Body of pancreas (tissue), 4 donors: ENCODE results near the gene ZNF423. TPM values are rescaled to one million over a fixed set of nuclear protein-coding genes. Genes with fewer than 3 reads are reported as not detected.

Experiments used
- ATAC-seq: fragments of 150-250 bp; one replicate; pipeline ENCODE4 v1.9.1; 2016
- DNase-seq, 4 donors: peaks; one replicate each; pipeline ENCODE4 v3.0.0-alpha.2; 2019
- H3K27ac ChIP-seq, 4 donors: fragments of 200-600 bp; sonication (generic); 1 replicate in 3 of 4; 2 replicates in 1 of 4; pipeline versions ENCODE4 v1.5.1 to v1.6.1; 2016 to 2019; ENCODE audit warnings: mild to moderate bottlenecking in 1 of 4, mixed read lengths in 1 of 4, moderate library complexity in 1 of 4
- H3K27me3 ChIP-seq, 2 donors: fragments of 200-600 bp; sonication (generic); one replicate each; pipeline ENCODE4 v1.6.0; 2016; ENCODE audit warnings: mild to moderate bottlenecking in 1 of 2
- H3K36me3 ChIP-seq, 2 donors: fragments of 200-600 bp; sonication (generic); replicated peaks in 1 of 2; 2 replicates each; pipeline ENCODE4 v1.5.1; 2016; ENCODE audit warnings: low read depth in 2 of 2; ENCODE audit not compliant: insufficient read depth in 1 of 2
- H3K4me1 ChIP-seq: fragments of 200-600 bp; sonication (generic); one replicate; pipeline ENCODE4 v1.6.0; 2016
- H3K4me3 ChIP-seq, 2 donors: fragments of 200-600 bp; sonication (generic); 1 replicate in 1 of 2; 2 replicates in 1 of 2; pipeline ENCODE4 v1.5.1; 2016 to 2019
- H3K9me3 ChIP-seq, 3 donors: fragments of 200-600 bp; sonication (generic); 1 replicate in 2 of 3; 2 replicates in 1 of 3; pipeline ENCODE4 v1.5.1; 2016
- POLR2A ChIP-seq, 3 donors: fragments of 450-650 bp; IDR thresholded peaks; one replicate each; pipeline ENCODE4 v1.6.1; 2016; ENCODE audit warnings: antibody characterized with exemption in 3 of 3, mild to moderate bottlenecking in 2 of 3
- WGBS, 2 donors: methylation state at CpG; one replicate each; pipeline ENCODE4 v1.1.5; 2017; 5-methylcytosine and 5-hydroxymethylcytosine counted together
- intact Hi-C: fragments of 100-400 bp; cut with DNase I; formaldehyde crosslinking; loops from one replicate; pipeline ENCODE4 v1.15.1; 2023
- total RNA-seq, 2 donors: library from RNA; depleted of rRNA; stranded (reverse); fragments of >200 nt; gene quantifications; one replicate each; pipeline ENCODE4 v1.1.0, GENCODE V29; 2016
- TF ChIP-seq, protein P1 (sequence below), 7 experiments: fragments of 450-650 bp in 4 of 7; fragments of 200-600 bp in 3 of 7; sonication (generic) in 3 of 7; IDR thresholded peaks; one replicate each; pipeline ENCODE4 v1.5.1; 2016 to 2019; ENCODE audit warnings: antibody characterized with exemption in 7 of 7

Gene ZNF423
- total RNA-seq, 2 donors from 2014 or later, result 4.2 to 9.2 TPM

DNA sequence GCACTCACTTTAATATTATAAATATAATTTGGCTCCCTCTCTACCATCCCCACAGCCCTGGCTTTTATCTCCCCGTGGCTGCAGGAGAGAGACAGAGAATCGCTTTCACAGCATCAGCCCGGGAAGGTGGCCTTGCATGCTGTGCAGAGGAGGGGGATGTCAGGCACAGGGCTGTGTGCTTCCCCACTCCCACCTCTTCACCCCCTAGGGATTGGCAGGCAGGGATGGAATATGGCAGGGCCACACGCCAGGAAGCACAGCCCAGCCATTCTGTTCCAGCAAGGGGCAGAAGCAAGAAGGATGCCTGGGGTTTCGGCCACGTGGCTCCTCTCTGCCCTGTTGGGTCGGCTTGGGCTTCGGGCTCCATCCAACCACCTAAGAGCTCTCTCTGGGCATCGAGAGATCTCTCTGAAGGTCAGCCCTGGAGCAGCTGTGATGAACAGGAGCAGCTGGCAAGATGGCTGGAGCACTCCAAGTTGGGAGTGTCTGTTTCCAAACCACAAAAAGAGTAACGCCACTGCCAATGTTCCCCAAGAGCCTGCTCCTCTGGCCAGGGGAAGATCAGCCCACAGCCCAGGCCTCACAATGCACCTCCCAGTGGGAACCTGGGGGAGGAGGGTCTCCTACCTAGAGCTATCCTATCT, 259.1 kb downstream of the ZNF423 start:
- Histone ChIP-seq H3K4me1 (no peaks in the 10 kb centered on the region), H3K36me3 (no peaks in the 10 kb centered on the region), H3K27me3 (no peaks in the 10 kb centered on the region), H3K9me3 (no peaks in the 10 kb centered on the region), H3K27ac (no peak overlapping the region), H3K4me3 (no peak overlapping the region)
- ATAC-seq (no peak), DNase-seq (no peak)
- WGBS, 2 donors, result 64 to 76% methylated on average over 5 to 10 of the region's 10 CpGs
- TF ChIP-seq, protein P1, sequence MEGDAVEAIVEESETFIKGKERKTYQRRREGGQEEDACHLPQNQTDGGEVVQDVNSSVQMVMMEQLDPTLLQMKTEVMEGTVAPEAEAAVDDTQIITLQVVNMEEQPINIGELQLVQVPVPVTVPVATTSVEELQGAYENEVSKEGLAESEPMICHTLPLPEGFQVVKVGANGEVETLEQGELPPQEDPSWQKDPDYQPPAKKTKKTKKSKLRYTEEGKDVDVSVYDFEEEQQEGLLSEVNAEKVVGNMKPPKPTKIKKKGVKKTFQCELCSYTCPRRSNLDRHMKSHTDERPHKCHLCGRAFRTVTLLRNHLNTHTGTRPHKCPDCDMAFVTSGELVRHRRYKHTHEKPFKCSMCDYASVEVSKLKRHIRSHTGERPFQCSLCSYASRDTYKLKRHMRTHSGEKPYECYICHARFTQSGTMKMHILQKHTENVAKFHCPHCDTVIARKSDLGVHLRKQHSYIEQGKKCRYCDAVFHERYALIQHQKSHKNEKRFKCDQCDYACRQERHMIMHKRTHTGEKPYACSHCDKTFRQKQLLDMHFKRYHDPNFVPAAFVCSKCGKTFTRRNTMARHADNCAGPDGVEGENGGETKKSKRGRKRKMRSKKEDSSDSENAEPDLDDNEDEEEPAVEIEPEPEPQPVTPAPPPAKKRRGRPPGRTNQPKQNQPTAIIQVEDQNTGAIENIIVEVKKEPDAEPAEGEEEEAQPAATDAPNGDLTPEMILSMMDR (IDR thresholded peaks at IDR 0.05), result no peak
- no peak for TF ChIP-seq POLR2A (IDR thresholded peaks at IDR 0.05)
- intact Hi-C loops, result no loop called here

DNA sequence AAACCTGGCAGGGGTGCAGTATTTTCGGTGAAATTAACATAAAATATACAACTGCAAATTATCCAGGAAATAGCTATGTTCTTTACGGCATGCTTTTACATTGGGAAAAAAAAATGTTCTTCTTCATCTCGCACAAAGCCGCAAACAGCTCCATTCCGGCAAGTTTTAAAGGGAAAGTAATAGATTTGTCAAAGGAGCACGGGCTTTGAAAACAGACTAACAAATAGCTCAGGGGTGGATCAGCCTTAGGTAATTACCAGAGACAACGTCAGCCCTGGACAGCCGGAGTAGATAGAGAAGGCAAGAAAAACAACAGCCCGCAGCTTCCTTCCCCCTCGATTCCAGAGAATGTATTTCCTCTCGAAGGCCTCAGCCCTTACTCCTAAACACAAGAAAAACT, 259.8 kb downstream of the ZNF423 start:
- Histone ChIP-seq H3K9me3 (no peaks in the 10 kb centered on the region), H3K36me3 (no peaks in the 10 kb centered on the region), H3K4me1 (no peaks in the 10 kb centered on the region), H3K27me3 (no peaks in the 10 kb centered on the region), H3K27ac (no peak overlapping the region), H3K4me3 (no peak overlapping the region)
- intact Hi-C loops, result no loop called here
- no peak for TF ChIP-seq POLR2A (IDR thresholded peaks at IDR 0.05)
- TF ChIP-seq, protein P1 (IDR thresholded peaks at IDR 0.05), result no peak
- ATAC-seq (no peak), DNase-seq (no peak)
- 52 to 67% methylated on average over 11 of the region's 11 CpGs for WGBS, 2 donors

DNA sequence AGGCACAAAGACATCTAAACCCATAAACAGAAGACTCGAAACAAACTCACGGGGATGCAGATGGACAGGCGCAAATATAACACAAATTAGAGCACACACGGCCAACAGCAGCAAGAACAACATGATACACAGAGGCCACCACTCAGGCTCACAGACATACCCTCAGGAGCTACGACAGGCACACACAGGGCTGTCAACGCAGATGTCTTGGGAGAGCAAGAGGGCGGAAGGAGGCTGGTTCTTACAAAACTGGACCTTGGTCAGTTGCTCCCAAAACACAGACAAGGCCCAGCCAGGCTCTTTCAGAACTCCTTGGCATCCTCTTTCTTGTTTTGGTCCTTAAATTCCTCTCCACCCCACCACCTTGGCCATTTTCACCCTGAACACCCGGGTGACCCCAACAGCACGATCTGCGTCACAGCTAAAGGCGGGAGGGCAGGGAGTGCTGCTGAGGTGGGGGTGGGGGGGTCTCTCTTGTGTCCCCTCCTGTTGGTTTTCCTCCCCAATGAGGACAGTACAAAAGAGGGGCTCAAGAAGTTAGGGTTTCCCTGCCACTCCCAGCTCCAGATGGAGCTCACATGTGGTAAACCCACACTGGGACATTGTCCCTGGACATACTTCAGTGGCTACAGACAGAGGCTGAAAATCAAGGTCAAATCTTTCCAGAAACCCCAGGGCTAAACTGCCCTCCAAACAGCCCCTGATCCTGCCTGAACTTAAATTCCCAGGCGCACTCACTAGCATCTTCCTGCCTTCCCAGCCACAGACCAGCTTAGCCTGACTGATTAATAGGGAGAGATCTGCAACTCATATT, 261.0 kb downstream of the ZNF423 start:
- DNase-seq, result no peak
- TF ChIP-seq, protein P1 (IDR thresholded peaks at IDR 0.05), result no peak
- no peak for TF ChIP-seq POLR2A (IDR thresholded peaks at IDR 0.05)
- H3K4me3 ChIP-seq, result no peak overlapping the region
- no peak overlapping the region for H3K27ac ChIP-seq
- H3K4me1 ChIP-seq, result no peaks in the 10 kb centered on the region
- no peaks in the 10 kb centered on the region for H3K9me3 ChIP-seq
- ATAC-seq, result no peak
- intact Hi-C loops, result no loop called here
- no peaks in the 10 kb centered on the region for H3K36me3 ChIP-seq
- no peaks in the 10 kb centered on the region for H3K27me3 ChIP-seq
- 86 to 87% methylated on average over 12 of the region's 12 CpGs for WGBS, 2 donors

DNA sequence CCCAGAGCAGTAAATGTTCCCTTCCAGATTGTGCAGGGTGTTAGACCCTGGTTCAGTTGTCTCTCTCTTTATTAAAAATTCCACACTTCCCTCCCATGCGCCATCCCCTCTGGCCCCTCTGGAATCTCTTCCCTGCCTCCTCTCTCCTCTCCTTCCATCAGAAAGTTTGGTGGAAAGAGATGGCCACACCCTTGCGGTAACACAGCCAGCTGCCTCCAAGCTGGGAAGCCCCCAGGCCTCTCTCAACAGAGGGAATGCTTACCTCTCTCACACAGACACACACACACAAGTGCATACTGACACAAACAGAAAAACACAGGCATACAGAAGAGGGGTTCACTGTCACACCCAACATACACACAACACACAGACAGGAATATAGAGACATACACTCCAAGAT, 261.8 kb downstream of the ZNF423 start:
- intact Hi-C loops, result no loop called here
- no peak for TF ChIP-seq POLR2A (IDR thresholded peaks at IDR 0.05)
- TF ChIP-seq, protein P1 (IDR thresholded peaks at IDR 0.05), result no peak
- 41 to 65% methylated on average over 2 of the region's 2 CpGs for WGBS, 2 donors
- H3K36me3 ChIP-seq, result no peaks in the 10 kb centered on the region
- H3K4me1 ChIP-seq, result no peaks in the 10 kb centered on the region
- H3K27ac ChIP-seq, result no peak overlapping the region
- no peaks in the 10 kb centered on the region for H3K9me3 ChIP-seq
- H3K4me3 ChIP-seq, result no peak overlapping the region
- no peaks in the 10 kb centered on the region for H3K27me3 ChIP-seq
- DNase-seq, result no peak
- no peak for ATAC-seq
